HEK293 (cell line): ENCODE data around the gene BRCA1.

Experiments used
- CTCF ChIP-seq: fragments of 450-650 bp; formaldehyde crosslinking; IDR thresholded peaks from 2 replicates; pipeline ENCODE4 v1.5.1; 2016; ENCODE audit warnings: missing biosample characterization, missing genetic modification characterization
- ZBTB10 ChIP-seq: fragments of 450-650 bp; formaldehyde crosslinking; IDR thresholded peaks from 2 replicates; pipeline ENCODE4 v1.5.1; 2016; ENCODE audit warnings: missing biosample characterization, missing genetic modification characterization
- ZNF174 ChIP-seq: fragments of 450-650 bp; formaldehyde crosslinking; IDR thresholded peaks from 2 replicates; pipeline ENCODE4 v1.5.0; 2017; ENCODE audit warnings: missing biosample characterization, mild to moderate bottlenecking, missing genetic modification characterization
- ZNF175 ChIP-seq: fragments of 450-650 bp; formaldehyde crosslinking; IDR thresholded peaks from 2 replicates; pipeline ENCODE4 v1.5.1; 2016; ENCODE audit warnings: missing biosample characterization, missing genetic modification characterization
- ZNF530 ChIP-seq: fragments of 450-650 bp; formaldehyde crosslinking; IDR thresholded peaks from 2 replicates; pipeline ENCODE4 v1.5.1; 2016; ENCODE audit warnings: low read depth, missing biosample characterization, missing genetic modification characterization
- ZNF660 ChIP-seq: fragments of 450-650 bp; IDR thresholded peaks from 2 replicates; pipeline ENCODE4 v1.5.1; 2018; ENCODE audit warnings: missing biosample characterization, mild to moderate bottlenecking, missing genetic modification characterization
- TF ChIP-seq, protein P1 (sequence below): fragments of 450-650 bp; formaldehyde crosslinking; IDR thresholded peaks from 2 replicates; pipeline ENCODE4 v1.5.1; 2016; ENCODE audit warnings: missing biosample characterization, missing genetic modification characterization

DNA sequence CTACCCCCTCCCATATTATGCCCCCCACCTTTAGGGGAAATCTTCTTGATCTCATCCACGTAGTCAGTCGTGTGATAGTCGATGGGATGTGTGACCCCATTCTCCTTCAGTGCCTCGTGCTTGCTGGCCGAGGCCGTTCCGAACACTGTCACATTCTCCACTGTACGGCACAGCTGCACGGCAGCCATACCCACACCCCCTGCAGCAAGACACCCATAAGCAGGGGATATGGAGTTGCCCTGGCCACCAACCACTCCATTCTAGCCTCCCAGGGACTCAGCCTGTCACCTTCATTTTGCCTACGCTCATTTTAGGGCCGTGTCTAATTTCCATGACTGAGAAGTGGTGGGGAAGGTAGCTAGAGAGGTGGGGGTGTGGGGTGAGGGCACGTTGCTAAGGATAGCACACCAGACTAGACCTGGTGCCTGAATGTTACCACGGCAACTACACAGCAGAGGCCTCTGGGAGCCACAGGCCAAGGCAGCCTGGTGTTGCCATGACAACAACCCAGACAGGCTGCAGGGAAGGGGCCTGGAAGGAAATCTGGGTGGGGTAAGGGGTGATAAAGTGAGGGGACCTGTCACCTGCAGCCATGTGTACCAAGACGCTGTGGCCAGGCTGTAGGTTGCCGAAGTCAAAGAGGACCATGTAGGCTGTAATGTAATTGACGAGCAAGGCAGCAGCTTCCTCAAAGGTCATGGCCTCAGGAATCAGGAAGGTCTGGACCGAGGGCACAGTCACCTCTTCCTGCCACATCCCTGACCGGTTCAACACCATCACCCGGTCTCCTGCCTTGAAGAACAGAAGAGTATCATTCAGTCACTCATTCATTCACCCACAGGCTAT lies 106.9 kb downstream of the BRCA1 start:
- TF ChIP-seq ZNF660 (tag by site-specific recombination) (no peak), CTCF (no peak), ZNF175 (no peak), ZNF174 (tag by site-specific recombination) (no peak), ZBTB10 (tag by site-specific recombination) (no peak), ZNF530 (no peak)
- TF ChIP-seq, protein P1, sequence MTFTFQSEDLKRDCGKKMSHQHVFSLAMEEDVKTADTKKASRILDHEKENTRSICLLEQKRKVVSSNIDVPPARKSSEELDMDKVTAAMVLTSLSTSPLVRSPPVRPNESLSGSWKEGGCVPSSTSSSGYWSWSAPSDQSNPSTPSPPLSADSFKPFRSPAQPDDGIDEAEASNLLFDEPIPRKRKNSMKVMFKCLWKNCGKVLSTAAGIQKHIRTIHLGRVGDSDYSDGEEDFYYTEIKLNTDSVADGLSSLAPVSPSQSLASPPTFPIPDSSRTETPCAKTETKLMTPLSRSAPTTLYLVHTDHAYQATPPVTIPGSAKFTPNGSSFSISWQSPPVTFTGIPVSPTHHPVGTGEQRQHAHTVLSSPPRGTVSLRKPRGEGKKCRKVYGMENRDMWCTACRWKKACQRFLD (tag by site-specific recombination) = no peak
